A673 (cell line): Measurements from ENCODE around the gene TOPAZ1. TPM values are rescaled to one million over a fixed set of nuclear protein-coding genes. Genes with fewer than 3 reads are reported as not detected.

Experiments
- Bru-seq: library from RNA; stranded (reverse); fragments of 400-500 nt; gene quantifications from one replicate; lab custom pipeline; 2021; lab: Mats Ljungman, UMichigan
- BruChase-seq, 2 experiments: library from RNA; stranded (reverse); fragments of 400-500 nt; gene quantifications; one replicate each; lab custom pipeline; 2021; lab: Mats Ljungman, UMichigan
- BruUV-seq: library from RNA; stranded (reverse); fragments of 400-500 nt; replicated peaks from 2 replicates; lab custom pipeline; 2021; lab: Mats Ljungman, UMichigan
- CTCF ChIA-PET: fragments of 300-600 bp; sonication (Branson Sonifier 250); formaldehyde crosslinking; loops from one replicate; lab custom pipeline; 2022; ENCODE audit warnings: antibody characterized with exemption; lab: Charles Lee
- POLR2A ChIA-PET: fragments of 300-600 bp; sonication (Branson Sonifier 250); formaldehyde crosslinking; loops from one replicate; lab custom pipeline; 2022; ENCODE audit warnings: antibody characterized with exemption; ENCODE audit not compliant: low non-redundant PET; lab: Charles Lee
- DNase-seq: peaks from one replicate; pipeline ENCODE4 v3.0.0-alpha.2; 2015; ENCODE audit warnings: low spot score
- H3K27ac ChIP-seq: fragments of 200-600 bp; sonication (generic); 2 replicates; pipeline ENCODE4 v1.5.1; 2016; ENCODE audit warnings: mixed run types, low read depth, mild to moderate bottlenecking, mixed read lengths, antibody characterized with exemption, low read length; ENCODE audit not compliant: poor library complexity, severe bottlenecking
- H3K27me3 ChIP-seq: fragments of 200-600 bp; sonication (generic); replicated peaks from 2 replicates; pipeline ENCODE4 v1.6.1; 2017; ENCODE audit warnings: mixed run types, low read depth, mild to moderate bottlenecking, mixed read lengths, antibody characterized with exemption, low read length; ENCODE audit not compliant: insufficient read depth, poor library complexity
- H3K36me3 ChIP-seq: fragments of 200-600 bp; sonication (generic); 2 replicates; pipeline ENCODE4 v1.6.1; 2016; ENCODE audit warnings: mixed run types, mild to moderate bottlenecking, mixed read lengths, antibody characterized with exemption, low read length; ENCODE audit not compliant: insufficient read depth, poor library complexity, severe bottlenecking
- H3K4me1 ChIP-seq: fragments of 200-600 bp; sonication (generic); 2 replicates; pipeline ENCODE4 v1.6.1; 2017; ENCODE audit warnings: mixed run types, mild to moderate bottlenecking, mixed read lengths, antibody characterized with exemption, low read length; ENCODE audit not compliant: insufficient read depth, poor library complexity, severe bottlenecking
- H3K4me3 ChIP-seq: fragments of 200-600 bp; sonication (generic); 2 replicates; pipeline ENCODE4 v1.5.1; 2016; ENCODE audit warnings: low read depth, mixed run types, mild to moderate bottlenecking, mixed read lengths, low read length; ENCODE audit not compliant: poor library complexity, severe bottlenecking
- H3K9me3 ChIP-seq: fragments of 200-600 bp; sonication (generic); 2 replicates; pipeline ENCODE4 v1.6.1; 2016; ENCODE audit warnings: mixed run types, low read depth, mild to moderate bottlenecking, mixed read lengths, antibody characterized with exemption, low read length; ENCODE audit not compliant: poor library complexity, severe bottlenecking
- EZH2 ChIP-seq: fragments of 200-600 bp; sonication (generic); IDR thresholded peaks from 2 replicates; pipeline ENCODE4 v1.6.1; 2017; ENCODE audit warnings: borderline replicate concordance, low read depth, mild to moderate bottlenecking, mixed read lengths, antibody characterized with exemption, low read length; ENCODE audit not compliant: poor library complexity, severe bottlenecking
- intact Hi-C: fragments of 100-400 bp; cut with micrococcal nuclease; formaldehyde crosslinking; loops from one replicate; pipeline ENCODE4 v1.10.0; 2022; ENCODE audit not compliant: unreplicated experiment
- long read RNA-seq: library from polyadenylated mRNA; stranded (forward); transcript quantifications from one replicate; pipeline ENCODE4 v2.0.0, GENCODE V29; 2022
- total RNA-seq: library from RNA; stranded (reverse); gene quantifications from 2 replicates; pipeline ENCODE4 v1.2.3, GENCODE V29; 2021
- TF ChIP-seq, protein P1 (sequence below): fragments of 300-800, 200-600 bp; sonication (generic); conservative IDR thresholded peaks from 2 replicates; pipeline ENCODE4 v1.5.1; 2017; ENCODE audit warnings: low read depth, mild to moderate bottlenecking, antibody characterized with exemption, low read length, moderate library complexity, mixed read lengths

Gene TOPAZ1
- total RNA-seq (not detected in 2 replicates), Bru-seq, nascent RNA (percentile 4 among the genes with signal in this experiment), BruChase-seq, experiment 1, labeled RNA remaining after a 2-hour chase (percentile 2 among the genes with signal in this experiment), BruChase-seq, experiment 2, labeled RNA remaining after a 6-hour chase (percentile 5 among the genes with signal in this experiment)
- long read RNA-seq = 0 reads

DNA sequence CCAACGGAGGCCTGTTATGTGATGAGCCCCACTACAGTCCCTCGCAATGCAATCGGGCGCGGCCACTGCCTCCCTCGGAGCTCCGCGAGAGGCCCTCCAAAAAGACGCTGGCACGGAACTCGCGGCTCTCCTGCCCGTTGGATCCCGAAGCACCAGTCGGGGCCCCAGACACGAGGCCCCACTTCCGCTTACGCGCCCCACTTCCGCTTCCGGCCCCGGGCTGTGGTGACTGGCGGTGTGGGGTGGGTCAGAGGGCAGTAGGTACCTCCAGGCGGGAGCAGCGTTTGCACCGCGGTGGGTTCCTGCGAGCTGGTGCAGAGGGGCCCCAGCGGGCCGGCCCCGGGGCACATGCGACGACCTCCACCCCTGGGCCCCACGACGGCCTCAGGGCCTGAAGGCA is at the start of gene TOPAZ1:
TSS of gene TOPAZ1 (plus strand) at position 181 of the 400 bp plus-strand sequence. CDS start at position 349, 168 bp downstream.
- ChIA-PET POLR2A (no interaction called here), CTCF (no interaction called here)
- Histone ChIP-seq H3K27me3 (no peaks in the 10 kb centered on the region), H3K4me1 (no peaks in the 10 kb centered on the region), H3K4me3 (no peak within 1 kb of the TSS), H3K36me3 (no peaks in the 10 kb centered on the region), H3K9me3 (no peaks in the 10 kb centered on the region), H3K27ac (no peak within 1 kb of the TSS)
- DNase-seq = no peak
- no TSS peak for BruUV-seq
- intact Hi-C loops = no loop called here
- TF ChIP-seq, protein P1, sequence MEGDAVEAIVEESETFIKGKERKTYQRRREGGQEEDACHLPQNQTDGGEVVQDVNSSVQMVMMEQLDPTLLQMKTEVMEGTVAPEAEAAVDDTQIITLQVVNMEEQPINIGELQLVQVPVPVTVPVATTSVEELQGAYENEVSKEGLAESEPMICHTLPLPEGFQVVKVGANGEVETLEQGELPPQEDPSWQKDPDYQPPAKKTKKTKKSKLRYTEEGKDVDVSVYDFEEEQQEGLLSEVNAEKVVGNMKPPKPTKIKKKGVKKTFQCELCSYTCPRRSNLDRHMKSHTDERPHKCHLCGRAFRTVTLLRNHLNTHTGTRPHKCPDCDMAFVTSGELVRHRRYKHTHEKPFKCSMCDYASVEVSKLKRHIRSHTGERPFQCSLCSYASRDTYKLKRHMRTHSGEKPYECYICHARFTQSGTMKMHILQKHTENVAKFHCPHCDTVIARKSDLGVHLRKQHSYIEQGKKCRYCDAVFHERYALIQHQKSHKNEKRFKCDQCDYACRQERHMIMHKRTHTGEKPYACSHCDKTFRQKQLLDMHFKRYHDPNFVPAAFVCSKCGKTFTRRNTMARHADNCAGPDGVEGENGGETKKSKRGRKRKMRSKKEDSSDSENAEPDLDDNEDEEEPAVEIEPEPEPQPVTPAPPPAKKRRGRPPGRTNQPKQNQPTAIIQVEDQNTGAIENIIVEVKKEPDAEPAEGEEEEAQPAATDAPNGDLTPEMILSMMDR = no peak
- no peak for TF ChIP-seq EZH2

DNA sequence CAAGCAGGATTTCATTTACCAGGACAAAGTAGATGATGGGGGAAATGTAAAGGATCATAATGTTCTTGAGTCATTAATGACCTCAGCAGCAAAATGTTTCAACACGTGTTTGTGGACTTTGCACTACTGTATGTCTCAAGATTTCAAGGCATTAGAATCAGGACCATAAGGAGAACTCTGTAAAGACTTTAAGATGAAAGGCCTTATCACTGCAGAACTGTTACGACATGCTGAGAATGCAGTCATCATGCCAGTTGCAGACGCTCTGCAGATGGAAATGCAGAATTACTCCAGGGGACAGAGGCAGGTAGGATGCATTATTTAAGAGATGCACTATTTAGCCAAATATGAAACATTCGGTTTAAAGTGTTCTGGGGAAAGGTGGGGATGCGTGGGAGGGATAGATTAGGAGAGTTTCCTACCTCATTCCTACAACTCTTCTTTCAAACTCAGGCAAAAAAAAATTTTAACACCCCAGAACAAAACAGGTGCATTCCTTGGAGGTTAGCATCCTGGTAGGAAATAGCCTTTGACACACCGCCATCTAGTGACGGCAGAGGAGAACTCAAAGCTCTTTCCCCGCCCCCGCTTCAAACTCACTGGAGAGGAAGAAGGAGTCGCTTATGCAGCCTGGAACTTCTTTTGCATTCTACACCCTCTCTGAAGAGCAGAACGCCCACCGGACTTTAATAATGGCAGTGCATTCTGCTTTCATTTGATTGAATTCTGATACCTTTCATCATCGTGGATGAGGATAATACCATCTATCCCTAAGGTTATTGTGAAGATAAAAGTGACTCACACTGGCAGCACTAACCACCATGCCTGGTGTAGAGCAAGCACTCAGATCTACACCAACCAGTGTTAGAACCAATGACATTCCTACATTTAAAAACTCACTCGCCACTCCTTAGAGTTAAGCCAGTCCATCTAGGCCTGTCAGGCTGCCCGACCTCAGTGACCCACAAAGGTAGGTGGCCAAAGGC is 43.1 kb upstream of the TOPAZ1 start:
- ChIA-PET CTCF (interaction anchor here (0.6 to 1.3 kb wide), 4 partner anchors 8 to 430 kb away, joined by 3 to 4 read pairs (median 3); no protein-coding TSS in a partner anchor), POLR2A (no interaction called here)
- no peaks in the 10 kb centered on the region for H3K9me3 ChIP-seq
- H3K4me1 ChIP-seq = no peaks in the 10 kb centered on the region
- H3K36me3 ChIP-seq = no peaks in the 10 kb centered on the region
- no TSS peak for BruUV-seq
- intact Hi-C loops = loop anchor here (2.0 to 10.0 kb wide), 3 partner anchors 344 to 654 kb away; no protein-coding TSS in a partner anchor
- DNase-seq = peak; percentile 69
- no peak overlapping the region for H3K4me3 ChIP-seq
- no peaks in the 10 kb centered on the region for H3K27me3 ChIP-seq
- no peak overlapping the region for H3K27ac ChIP-seq
- TF ChIP-seq EZH2 = no peak
- TF ChIP-seq, protein P1 = peak; percentile 65

DNA sequence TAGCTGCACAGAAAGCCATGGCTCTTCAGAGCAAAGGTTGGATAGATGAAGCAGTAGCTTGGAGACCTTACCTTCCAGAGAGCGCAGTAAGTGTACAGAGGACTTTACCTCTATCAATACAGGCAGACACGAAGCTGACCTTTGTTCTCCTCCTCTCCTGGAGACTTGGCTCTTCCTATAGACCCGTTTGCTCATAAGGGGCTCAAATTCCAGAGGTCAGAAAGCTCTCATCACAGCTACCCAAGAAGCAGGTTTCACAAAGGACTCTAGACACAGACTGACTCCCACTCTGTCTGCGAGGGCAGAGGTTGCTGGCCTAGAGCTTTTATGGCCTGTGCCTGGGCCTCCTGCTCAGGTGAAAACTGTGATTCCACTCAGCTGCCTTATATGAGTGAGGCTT is 35.4 kb upstream of the TOPAZ1 start:
- Histone ChIP-seq H3K27ac (no peak overlapping the region), H3K36me3 (no peaks in the 10 kb centered on the region), H3K4me3 (no peak overlapping the region), H3K4me1 (no peaks in the 10 kb centered on the region), H3K27me3 (no peaks in the 10 kb centered on the region), H3K9me3 (no peaks in the 10 kb centered on the region)
- no TSS peak for BruUV-seq
- intact Hi-C loops = no loop called here
- DNase-seq = no peak
- CTCF ChIA-PET = interaction anchor here (0.6 kb wide), 1 partner anchor 7 kb away, joined by 3 read pairs; no protein-coding TSS in a partner anchor
- POLR2A ChIA-PET = no interaction called here
- TF ChIP-seq, protein P1 = no peak
- no peak for TF ChIP-seq EZH2
